PC-3 (cell line): ENCODE measurements around the gene CAMTA2. TPM values are rescaled to one million over a fixed set of nuclear protein-coding genes. Genes with fewer than 3 reads are reported as not detected.

Experiments
- ATAC-seq: fragments of 200-7000 bp; cut with Tn5 transposase; 2 replicates; pipeline ENCODE4 v1.9.1; 2020; ENCODE audit warnings: mild to moderate bottlenecking, moderate library complexity
- BruUV-seq: library from RNA; stranded (reverse); fragments of 400-500 nt; replicated peaks from 2 replicates; lab custom pipeline; 2021; lab: Mats Ljungman, UMichigan
- CTCF ChIA-PET: fragments of 300-600 bp; sonication (Branson Sonifier 250); formaldehyde crosslinking; loops from one replicate; lab custom pipeline; 2022; ENCODE audit warnings: antibody characterized with exemption; lab: Charles Lee
- POLR2A ChIA-PET: fragments of 300-600 bp; sonication (Branson Sonifier 250); formaldehyde crosslinking; loops from one replicate; lab custom pipeline; 2022; ENCODE audit warnings: antibody characterized with exemption; ENCODE audit not compliant: unreplicated experiment; lab: Charles Lee
- DNase-seq: peaks from one replicate; pipeline ENCODE4 v3.0.0-alpha.2; 2015
- H2AFZ ChIP-seq: fragments of 300-600 bp; sonication (generic); 2 replicates; pipeline ENCODE4 v1.6.0; 2016; ENCODE audit warnings: antibody characterized with exemption, low read length
- H3F3A ChIP-seq: fragments of 300-600 bp; sonication (generic); one replicate; pipeline ENCODE4 v1.6.0; 2017; ENCODE audit warnings: antibody characterized with exemption, low read length, control low read depth, mild to moderate bottlenecking; ENCODE audit not compliant: unreplicated experiment
- H3K27ac ChIP-seq: fragments of 300-600 bp; sonication (generic); 2 replicates; pipeline ENCODE4 v1.5.1; 2016; ENCODE audit warnings: mild to moderate bottlenecking, low read length
- H3K27me3 ChIP-seq: fragments of 300-600 bp; sonication (generic); 2 replicates; pipeline ENCODE4 v1.6.1; 2016; ENCODE audit warnings: low read length, mixed read lengths
- H3K36me3 ChIP-seq: fragments of 300-600 bp; sonication (generic); 2 replicates; pipeline ENCODE4 v1.6.1; 2016; ENCODE audit warnings: low read depth, mixed run types, low read length, mixed read lengths
- H3K4me1 ChIP-seq: fragments of 300-600 bp; sonication (generic); 2 replicates; pipeline ENCODE4 v1.5.1; 2016; ENCODE audit warnings: low read length; ENCODE audit not compliant: insufficient read depth
- H3K4me2 ChIP-seq: fragments of 300-600 bp; sonication (generic); 2 replicates; pipeline ENCODE4 v1.6.0; 2016; ENCODE audit warnings: low read length
- H3K4me3 ChIP-seq: fragments of 300-600 bp; sonication (generic); 2 replicates; pipeline ENCODE4 v1.5.1; 2016; ENCODE audit warnings: mild to moderate bottlenecking, low read length, mixed read lengths
- H3K79me2 ChIP-seq: fragments of 300-600 bp; sonication (generic); 2 replicates; pipeline ENCODE4 v1.6.1; 2017; ENCODE audit warnings: low read length, mixed read lengths
- H3K9ac ChIP-seq: fragments of 300-600 bp; sonication (generic); 2 replicates; pipeline ENCODE4 v1.6.0; 2016; ENCODE audit warnings: mild to moderate bottlenecking, low read length
- H3K9me2 ChIP-seq: fragments of 300-600 bp; sonication (generic); replicated peaks from 2 replicates; pipeline ENCODE4 v1.6.1; 2016; ENCODE audit warnings: mixed run types, low read length, mixed read lengths
- H3K9me3 ChIP-seq: fragments of 300-600 bp; sonication (generic); 2 replicates; pipeline ENCODE4 v1.6.1; 2016; ENCODE audit warnings: low read length, mixed read lengths
- H4K20me1 ChIP-seq: fragments of 300-600 bp; sonication (generic); 2 replicates; pipeline ENCODE4 v1.6.1; 2016; ENCODE audit warnings: low read length, mixed read lengths
- EZH2 ChIP-seq: fragments of 300-600 bp; sonication (generic); IDR thresholded peaks from one replicate; pipeline ENCODE4 v1.6.1; 2017; ENCODE audit warnings: antibody characterized with exemption, mild to moderate bottlenecking, low read length; ENCODE audit not compliant: unreplicated experiment
- EZH2phosphoT487 ChIP-seq: fragments of 300-600 bp; sonication (generic); IDR thresholded peaks from 2 replicates; pipeline ENCODE4 v1.6.1; 2018; ENCODE audit warnings: mild to moderate bottlenecking, antibody characterized with exemption, low read length, borderline replicate concordance
- intact Hi-C: fragments of 100-400 bp; cut with micrococcal nuclease; formaldehyde crosslinking; loops from 2 replicates; pipeline ENCODE4 v1.9.0; 2023
- total RNA-seq: library from RNA; depleted of rRNA; stranded (reverse); fragments of >200 nt; gene quantifications from 2 replicates; pipeline ENCODE4 v1.2.3, GENCODE V29; 2014
- TF ChIP-seq, protein P1 (sequence below): fragments of 300-600 bp; sonication (generic); conservative IDR thresholded peaks from 2 replicates; pipeline ENCODE4 v1.5.1; 2017; ENCODE audit warnings: antibody characterized with exemption, low read depth, mild to moderate bottlenecking, low read length

Gene CAMTA2
- total RNA-seq, 1 experiment from 2014 or later, result 6.2 TPM

DNA sequence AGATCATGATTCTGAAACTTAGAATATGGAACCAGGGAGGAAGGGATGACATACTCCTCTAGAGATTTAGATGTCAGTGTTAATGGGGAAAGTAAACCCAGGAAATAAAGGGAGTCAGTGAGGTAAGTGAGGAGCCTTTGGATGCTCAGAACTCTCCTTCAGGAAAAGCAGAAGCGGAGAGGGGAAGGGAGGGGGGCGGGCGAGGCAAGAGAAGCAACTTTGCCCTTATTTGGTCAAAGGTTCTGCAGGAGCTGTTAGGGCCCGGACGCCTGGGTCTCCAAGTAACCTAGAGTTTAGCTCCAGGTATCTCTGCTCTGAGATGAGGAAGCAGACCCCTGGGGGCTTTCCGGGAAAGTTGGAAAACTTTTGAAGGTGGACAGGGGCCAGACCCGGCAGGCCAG lies 40.5 kb downstream of the CAMTA2 start:
- intact Hi-C loops, result loop anchor here (2.0 kb wide), 1 partner anchor 50 kb away; the partner anchor contains the start of genes INCA1 and KIF1C
- Histone ChIP-seq H2AFZ (no peak overlapping the region), H3K27ac (peak overlapping the region; percentile 28), H3K27me3 (no peaks in the 10 kb centered on the region), H3F3A (no peaks in the 10 kb centered on the region), H3K9me3 (no peaks in the 10 kb centered on the region), H3K9ac (peak overlapping the region; percentile 93), H3K79me2 (peaks cover 66% of the 10 kb centered on the region), H3K4me2 (peak overlapping the region; percentile 98), H3K4me1 (peaks cover 31% of the 10 kb centered on the region), H3K36me3 (peaks cover 28% of the 10 kb centered on the region), H3K9me2 (no peaks in the 10 kb centered on the region), H4K20me1 (peaks cover 26% of the 10 kb centered on the region), H3K4me3 (peak overlapping the region; percentile 90)
- CTCF ChIA-PET, result no interaction called here
- no TSS peak for BruUV-seq
- ATAC-seq (no peak), DNase-seq (no peak)
- POLR2A ChIA-PET, result no interaction called here
- TF ChIP-seq EZH2phosphoT487, result no peak
- TF ChIP-seq, protein P1, sequence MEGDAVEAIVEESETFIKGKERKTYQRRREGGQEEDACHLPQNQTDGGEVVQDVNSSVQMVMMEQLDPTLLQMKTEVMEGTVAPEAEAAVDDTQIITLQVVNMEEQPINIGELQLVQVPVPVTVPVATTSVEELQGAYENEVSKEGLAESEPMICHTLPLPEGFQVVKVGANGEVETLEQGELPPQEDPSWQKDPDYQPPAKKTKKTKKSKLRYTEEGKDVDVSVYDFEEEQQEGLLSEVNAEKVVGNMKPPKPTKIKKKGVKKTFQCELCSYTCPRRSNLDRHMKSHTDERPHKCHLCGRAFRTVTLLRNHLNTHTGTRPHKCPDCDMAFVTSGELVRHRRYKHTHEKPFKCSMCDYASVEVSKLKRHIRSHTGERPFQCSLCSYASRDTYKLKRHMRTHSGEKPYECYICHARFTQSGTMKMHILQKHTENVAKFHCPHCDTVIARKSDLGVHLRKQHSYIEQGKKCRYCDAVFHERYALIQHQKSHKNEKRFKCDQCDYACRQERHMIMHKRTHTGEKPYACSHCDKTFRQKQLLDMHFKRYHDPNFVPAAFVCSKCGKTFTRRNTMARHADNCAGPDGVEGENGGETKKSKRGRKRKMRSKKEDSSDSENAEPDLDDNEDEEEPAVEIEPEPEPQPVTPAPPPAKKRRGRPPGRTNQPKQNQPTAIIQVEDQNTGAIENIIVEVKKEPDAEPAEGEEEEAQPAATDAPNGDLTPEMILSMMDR, result no peak
- no peak for TF ChIP-seq EZH2

DNA sequence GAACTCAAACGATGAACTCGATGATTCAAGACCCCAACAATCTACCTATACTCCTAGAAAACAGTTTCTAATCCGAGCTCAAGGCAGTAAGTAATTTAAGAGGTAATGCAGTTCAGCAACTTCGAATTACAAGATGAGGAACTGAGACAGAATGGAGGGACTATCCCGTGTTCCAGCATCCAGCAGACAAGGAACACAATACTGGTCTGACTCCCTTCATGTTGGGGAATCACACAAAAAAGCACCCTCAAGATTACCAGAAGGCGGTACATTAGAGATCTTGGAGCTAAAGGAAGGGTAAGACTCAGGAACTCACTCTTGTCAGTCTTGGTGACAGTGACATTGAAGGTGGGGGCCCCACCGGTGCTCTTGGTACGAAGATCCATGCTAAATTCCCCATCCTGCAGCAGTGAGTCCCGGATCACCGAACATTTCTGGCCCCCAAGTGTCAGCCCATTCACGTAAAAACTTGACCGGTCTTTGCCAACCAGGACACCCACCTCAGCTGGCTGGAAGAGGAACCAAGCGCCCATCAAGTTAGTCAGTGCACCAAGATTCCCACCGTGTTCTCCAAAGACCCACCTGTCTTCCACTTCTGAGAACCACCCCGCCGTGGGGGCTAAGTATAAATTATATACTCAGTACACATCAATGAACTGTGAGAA lies 41.0 kb downstream of the CAMTA2 start:
- intact Hi-C loops, result loop anchor here (2.0 kb wide), 1 partner anchor 50 kb away; the partner anchor contains the start of genes INCA1 and KIF1C
- Histone ChIP-seq H3K27me3 (no peaks in the 10 kb centered on the region), H3K4me3 (peak overlapping the region; percentile 90), H3K36me3 (peaks cover 28% of the 10 kb centered on the region), H3K9me2 (no peaks in the 10 kb centered on the region), H3K27ac (peak overlapping the region; percentile 28), H3K4me1 (peaks cover 36% of the 10 kb centered on the region), H2AFZ (no peak overlapping the region), H3K9ac (peak overlapping the region; percentile 93), H3F3A (no peaks in the 10 kb centered on the region), H3K9me3 (no peaks in the 10 kb centered on the region), H3K4me2 (peak overlapping the region; percentile 98), H3K79me2 (peaks cover 71% of the 10 kb centered on the region), H4K20me1 (peaks cover 26% of the 10 kb centered on the region)
- TF ChIP-seq EZH2phosphoT487, result no peak
- TF ChIP-seq, protein P1, result no peak
- no peak for TF ChIP-seq EZH2
- no peak for ATAC-seq
- DNase-seq, result no peak
- ChIA-PET CTCF (no interaction called here), POLR2A (no interaction called here)
- BruUV-seq, result TSS peak; percentile 56

DNA sequence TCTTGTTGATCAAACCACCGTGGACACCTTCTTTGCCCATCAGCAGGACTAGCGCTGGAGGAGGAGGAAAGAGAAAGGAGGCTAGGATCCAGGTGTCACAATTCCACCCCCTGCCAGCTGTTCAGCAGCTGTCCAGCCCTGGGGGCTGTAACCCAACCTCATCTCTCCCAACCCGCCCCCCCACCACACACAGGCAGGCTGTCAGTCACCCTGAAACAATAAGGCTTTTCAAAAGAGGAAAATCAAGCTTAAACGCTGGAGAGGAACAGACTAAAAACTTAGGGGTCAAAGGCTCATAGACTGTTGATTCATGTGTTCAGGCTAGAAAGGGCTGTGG lies 41.6 kb downstream of the CAMTA2 start:
- no peak for DNase-seq
- no TSS peak for BruUV-seq
- TF ChIP-seq EZH2phosphoT487 (no peak), EZH2 (no peak)
- TF ChIP-seq, protein P1, result no peak
- Histone ChIP-seq H3K9ac (peak overlapping the region; percentile 93), H4K20me1 (peaks cover 26% of the 10 kb centered on the region), H3K36me3 (peaks cover 28% of the 10 kb centered on the region), H3K9me2 (no peaks in the 10 kb centered on the region), H3K4me1 (peaks cover 38% of the 10 kb centered on the region), H3F3A (no peaks in the 10 kb centered on the region), H3K9me3 (no peaks in the 10 kb centered on the region), H3K27ac (peak overlapping the region; percentile 74), H3K4me2 (peak overlapping the region; percentile 98), H2AFZ (no peak overlapping the region), H3K4me3 (peak overlapping the region; percentile 90), H3K79me2 (peaks cover 77% of the 10 kb centered on the region), H3K27me3 (no peaks in the 10 kb centered on the region)
- no peak for ATAC-seq
- intact Hi-C loops, result loop anchor here (2.0 kb wide), 1 partner anchor 51 kb away; the partner anchor contains the start of genes INCA1 and KIF1C
- CTCF ChIA-PET, result no interaction called here
- POLR2A ChIA-PET, result interaction anchor here (0.5 to 0.6 kb wide), 2 partner anchors 18 to 20 kb away, joined by 3 read pairs; no protein-coding TSS in a partner anchor
